Right lobe of liver (tissue), 6 donors: ENCODE measurements around the gene MSRB1. TPM values are rescaled to one million over a fixed set of nuclear protein-coding genes. Genes with fewer than 3 reads are reported as not detected.

Experiments
- ATAC-seq, 4 donors: fragments of 200-7000 bp; cut with Tn5 transposase; one replicate each; pipeline ENCODE4 v1.9.1; 2020; ENCODE audit warnings: mild to moderate bottlenecking in 4 of 4, moderate library complexity in 4 of 4
- DNase-seq, 3 donors: peaks; one replicate each; pipeline ENCODE4 v3.0.0-alpha.2; 2020
- H3K27ac ChIP-seq, 3 donors: fragments of 200-600 bp; one replicate each; pipeline ENCODE4 v1.8.0; 2022
- H3K27me3 ChIP-seq, 2 donors: fragments of 200-600 bp; one replicate each; pipeline ENCODE4 v1.8.0; 2022
- H3K36me3 ChIP-seq, 4 donors: fragments of 200-600 bp; sonication (generic) in 1 of 4; one replicate each; pipeline versions ENCODE4 v1.5.1 to v1.8.0; 2017 to 2022; ENCODE audit warnings: control low read depth in 1 of 4
- H3K4me1 ChIP-seq, 4 donors: fragments of 200-600 bp; sonication (generic) in 1 of 4; one replicate each; pipeline versions ENCODE4 v1.5.1 to v1.8.0; 2017 to 2022; ENCODE audit warnings: control low read depth in 1 of 4
- H3K4me3 ChIP-seq, 3 donors: fragments of 200-600 bp; one replicate each; pipeline ENCODE4 v1.8.0; 2022
- H3K9me3 ChIP-seq, 4 donors: fragments of 200-600 bp; sonication (generic) in 1 of 4; one replicate each; pipeline versions ENCODE4 v1.5.1 to v1.8.0; 2017 to 2022; ENCODE audit warnings: control low read depth in 1 of 4
- CTCF ChIP-seq, 4 donors: fragments of 200-600 bp in 3 of 4; fragments of 450-650 bp in 1 of 4; IDR thresholded peaks; one replicate each; pipeline versions ENCODE4 v1.5.1 to v1.8.0; 2016 to 2022; ENCODE audit warnings: antibody characterized with exemption in 4 of 4, mild to moderate bottlenecking in 2 of 4
- POLR2A ChIP-seq: fragments of 450-650 bp; IDR thresholded peaks from one replicate; pipeline ENCODE4 v1.6.1; 2017; ENCODE audit warnings: antibody characterized with exemption, mild to moderate bottlenecking
- WGBS: methylation state at CpG from one replicate; pipeline ENCODE4 v1.1.6; 2018; ENCODE audit warnings: low coverage, low lambda C conversion rate; ENCODE audit not compliant: insufficient coverage; ENCODE audit errors: missing lambda C conversion rate; 5-methylcytosine and 5-hydroxymethylcytosine counted together
- intact Hi-C, 2 donors: fragments of 100-400 bp; cut with DNase I; formaldehyde crosslinking; loops; one replicate each; pipeline versions ENCODE4 v1.11.2 to v1.14.1; 2022
- total RNA-seq, 6 experiments: library from RNA; depleted of rRNA in 2 of 6; stranded (reverse); fragments of >200 nt in 2 of 6; fragmentation: NEBNext Ultra II Directional in 3 of 6; extraction: Animal tissue kit (Norgen Biotek cat#: 25700) in 3 of 6; gene quantifications; one replicate each; pipeline versions ENCODE4 v1.1.0 to v1.2.4, GENCODE V29; 2016 to 2023
- donor health status: DM: no; HTN: yes; CAD: no.
- donor health status: DM: no; HTN: no; CAD: no.
- donor health status: DM: no; HTN: no; CAD: no.
- donor health status: DM: no; HTN: yes; CAD: no.
- donor health status: DM: no; HTN: yes; CAD: no.

Gene MSRB1
- total RNA-seq, 6 experiments from 2014 or later: 63.4 to 121 (median 98.5) TPM

- Histone ChIP-seq H3K4me3 (no peak overlapping the region), H3K9me3 (no peaks in the 10 kb centered on the region), H3K27me3 (peaks cover 0 to 8% of the 10 kb centered on the region in 2 donors), H3K36me3 (no peaks in the 10 kb centered on the region), H3K27ac (no peak overlapping the region), H3K4me1 (no peaks in the 10 kb centered on the region)
- DNase-seq: no peak
- intact Hi-C loops: no loop called here
- 44% methylated on average over 6 of the region's 15 CpGs for WGBS
- no peak for ATAC-seq
- TF ChIP-seq POLR2A (no peak), CTCF (IDR thresholded peaks at IDR 0.05) (no peak)
These were observed 28.9 kb downstream of the MSRB1 start for GRCh38 chr16:1914084-1914608.

GRCh38 chr16:1913327-1914083 is 29.5 kb downstream of the MSRB1 start:
- no peak for TF ChIP-seq CTCF (IDR thresholded peaks at IDR 0.05)
- no peak for TF ChIP-seq POLR2A
- Histone ChIP-seq H3K27ac (no peak overlapping the region), H3K4me3 (no peak overlapping the region), H3K36me3 (no peaks in the 10 kb centered on the region), H3K27me3 (peaks cover 0 to 8% of the 10 kb centered on the region in 2 donors), H3K9me3 (no peaks in the 10 kb centered on the region), H3K4me1 (no peaks in the 10 kb centered on the region)
- WGBS: 18% methylated on average over 3 of the region's 21 CpGs
- peak; percentile 14 to 47 (median 30) for ATAC-seq
- intact Hi-C loops: no loop called here
- DNase-seq: no peak

- 90% methylated on average over 2 of the region's 17 CpGs for WGBS
- H3K4me3 ChIP-seq: no peak overlapping the region
These were observed 30.8 kb downstream of the MSRB1 start for GRCh38 chr16:1912215-1912543.

GRCh38 chr16:1911467-1912214 is 31.4 kb downstream of the MSRB1 start:
- no peaks in the 10 kb centered on the region for H3K9me3 ChIP-seq
- no peaks in the 10 kb centered on the region for H3K4me1 ChIP-seq
- no peak overlapping the region for H3K27ac ChIP-seq
- TF ChIP-seq CTCF (IDR thresholded peaks at IDR 0.05) (no peak), POLR2A (no peak)
- ATAC-seq (no peak), DNase-seq (no peak)
- WGBS: 89% methylated on average over 28 of the region's 59 CpGs
- no peaks in the 10 kb centered on the region for H3K27me3 ChIP-seq
- intact Hi-C loops: no loop called here
- no peaks in the 10 kb centered on the region for H3K36me3 ChIP-seq
- no peak overlapping the region for H3K4me3 ChIP-seq

More at GRCh38 chr16:1912215-1912543, 30.8 kb downstream of the MSRB1 start:
- Histone ChIP-seq H3K27ac (no peak overlapping the region), H3K9me3 (no peaks in the 10 kb centered on the region), H3K36me3 (no peaks in the 10 kb centered on the region), H3K4me1 (no peaks in the 10 kb centered on the region), H3K27me3 (peaks cover 0 to 2% of the 10 kb centered on the region in 2 donors)
- TF ChIP-seq CTCF (IDR thresholded peaks at IDR 0.05) (no peak), POLR2A (no peak)
- DNase-seq: no peak
- no peak for ATAC-seq
- intact Hi-C loops: no loop called here
